ENCODE measurements around the gene CCT5.

- no peak for TF ChIP-seq CTCF (tag by site-specific recombination; IDR thresholded peaks at IDR 0.05)
- TF ChIP-seq ZNF561 (tag by site-specific recombination; IDR thresholded peaks at IDR 0.05; ENCODE audit: borderline replicate concordance): no peak
- no peak for TF ChIP-seq ZNF626 (tag by site-specific recombination; IDR thresholded peaks at IDR 0.05)
- no peak for TF ChIP-seq ZNF701 (tag by site-specific recombination; IDR thresholded peaks at IDR 0.05)
- no peak for TF ChIP-seq ZNF423 (tag by site-specific recombination; IDR thresholded peaks at IDR 0.05)
- no peak for TF ChIP-seq ZNF707 (tag by site-specific recombination; IDR thresholded peaks at IDR 0.05)
Observed at GRCh38 chr5:10310066-10310779, 60.1 kb downstream of the CCT5 start.
